ENCODE measurements around the gene RAB6B.
A peak's percentile ranks its signal among the peaks of the same experiment; 100 is the strongest.
"Not testable (repeated sequence)": the region's sequence is repeated elsewhere in the genome, so short reads cannot be mapped to it uniquely, and the experiment has no call there.

The RAB6B gene

DNA sequence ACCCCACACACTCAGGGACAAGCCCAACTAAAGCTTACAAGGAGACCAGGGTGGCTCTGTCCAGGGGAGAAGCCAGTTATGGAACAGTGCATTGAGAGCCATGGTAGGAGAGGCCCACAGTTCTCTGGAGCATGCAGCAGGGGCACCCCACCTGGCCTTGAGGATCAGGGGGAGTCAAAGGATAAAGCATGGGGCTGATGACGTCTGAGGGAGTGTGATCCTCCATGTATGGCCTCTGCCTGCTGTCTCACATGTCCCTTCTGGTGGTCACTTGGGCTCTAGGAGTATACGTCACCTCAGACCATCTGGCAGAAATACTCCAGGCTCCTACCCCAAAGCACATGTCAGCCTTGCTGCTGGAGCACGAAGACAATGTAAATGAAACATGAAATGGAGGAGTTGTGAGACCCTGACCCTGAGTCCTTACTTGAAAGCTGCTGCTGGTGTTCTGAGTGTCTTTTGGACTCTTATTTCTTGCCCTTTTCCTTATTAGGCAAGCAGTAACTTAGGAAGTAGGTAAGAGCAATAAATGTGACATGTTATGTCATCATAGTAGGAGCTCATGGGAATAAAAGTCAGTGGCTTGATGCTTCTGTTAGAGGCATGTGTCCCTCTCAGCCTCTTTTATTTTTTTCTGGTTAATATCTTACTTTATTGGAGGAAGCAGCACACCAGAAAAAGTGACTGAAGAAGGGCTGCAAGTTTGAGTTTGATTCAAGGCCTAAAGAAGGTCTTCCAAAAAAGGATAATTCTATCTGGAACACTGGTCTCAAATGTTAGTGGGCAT, 74.6 kb downstream of the RAB6B start:
- DNase-seq (ENCODE audit: low read depth in 2 of 2, low spot score in 1 of 2): no peak

DNA sequence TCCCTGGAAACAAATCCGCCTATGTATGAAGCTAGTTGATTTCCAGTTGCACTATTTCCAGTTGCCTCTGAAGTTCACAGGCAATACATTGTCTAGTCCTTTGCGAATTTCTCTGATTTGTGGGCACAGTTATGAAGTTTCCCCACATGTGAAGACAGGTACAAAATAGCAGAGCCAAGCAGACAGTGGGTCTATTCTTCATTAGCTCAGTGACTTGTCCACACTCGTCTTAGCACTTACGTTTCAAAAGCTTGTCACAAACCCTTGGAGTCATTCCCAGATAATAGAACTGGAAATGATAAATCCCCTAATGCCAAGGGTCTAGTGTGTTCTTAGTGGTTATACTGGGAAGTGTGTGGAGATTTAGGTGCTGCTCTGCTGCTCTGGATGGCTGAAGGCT, 75.6 kb downstream of the RAB6B start:
- DNase-seq (ENCODE audit: low read depth in 2 of 2, low spot score in 1 of 2): no peak

DNA sequence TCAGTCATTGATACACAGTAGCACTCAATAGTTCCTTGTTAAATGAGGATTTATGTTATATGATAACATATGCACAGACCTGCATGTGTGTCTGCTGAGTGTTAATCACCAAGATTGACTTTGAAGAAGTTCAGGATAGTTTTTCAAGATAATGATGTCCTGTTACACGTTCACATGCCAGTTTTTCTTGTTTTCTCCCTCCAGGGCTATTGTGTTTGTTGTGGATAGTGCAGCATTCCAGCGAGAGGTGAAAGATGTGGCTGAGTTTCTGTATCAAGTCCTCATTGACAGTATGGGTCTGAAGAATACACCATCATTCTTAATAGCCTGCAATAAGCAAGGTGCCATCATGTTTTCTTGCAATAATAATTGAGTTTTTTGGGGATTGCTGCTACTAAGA, 80.3 kb downstream of the RAB6B start:
- DNase-seq (ENCODE audit: low read depth in 2 of 2, low spot score in 1 of 2): no peak

DNA sequence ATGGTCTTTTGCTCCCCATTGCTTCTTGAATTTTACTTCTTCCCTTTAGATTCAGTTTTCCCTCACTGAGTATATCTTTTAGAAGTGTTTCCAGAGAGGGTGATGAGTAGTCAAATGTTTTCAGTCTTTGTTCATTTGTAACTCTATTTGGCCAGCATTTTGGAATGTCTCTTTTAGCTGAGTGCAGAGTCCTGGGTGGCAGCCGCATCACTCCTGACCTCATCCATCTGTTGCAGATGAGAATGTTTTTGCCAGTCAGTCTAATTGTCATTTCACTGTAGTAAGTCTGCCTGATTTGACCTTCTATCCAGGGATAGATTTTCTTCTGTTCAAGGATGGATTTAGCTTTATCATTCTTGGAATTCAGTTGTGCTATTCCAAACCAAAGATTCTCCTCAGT, 82.8 kb downstream of the RAB6B start:
- no peak for DNase-seq (ENCODE audit: low read depth in 2 of 2, low spot score in 1 of 2)

DNA sequence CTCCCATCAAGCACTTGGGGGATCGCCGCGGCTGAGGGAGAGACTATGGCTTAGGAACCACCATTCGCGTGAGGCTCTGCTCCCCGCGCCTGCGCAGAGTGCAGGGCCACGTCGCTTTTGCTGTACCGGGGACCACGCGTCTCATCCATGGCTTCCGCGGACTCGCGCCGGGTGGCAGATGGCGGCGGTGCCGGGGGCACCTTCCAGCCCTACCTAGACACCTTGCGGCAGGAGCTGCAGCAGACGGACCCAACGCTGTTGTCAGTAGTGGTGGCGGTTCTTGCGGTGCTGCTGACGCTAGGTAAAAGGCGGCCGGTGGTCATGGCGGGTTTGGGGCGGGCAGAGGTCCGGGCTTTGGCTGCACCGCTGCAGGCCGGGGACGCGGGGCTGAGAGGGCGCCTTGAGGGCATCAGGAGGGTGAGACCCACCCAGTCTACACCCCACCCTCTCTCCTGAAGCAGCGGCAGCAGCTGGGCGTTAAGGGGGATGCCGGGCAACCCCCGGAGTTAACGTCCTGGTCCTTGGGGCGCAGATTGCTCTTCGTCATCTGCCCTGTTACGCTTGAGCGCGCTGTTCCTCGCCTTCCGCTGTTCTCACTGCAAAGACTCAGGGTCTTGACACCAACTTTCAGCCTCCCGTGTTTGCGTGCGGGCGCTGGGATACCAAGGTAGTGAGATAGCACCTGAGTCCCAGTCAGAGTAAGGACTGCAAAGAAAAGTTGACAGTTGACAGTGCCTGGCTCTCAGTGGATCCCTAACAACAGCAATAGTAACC, 89.8 kb downstream of the RAB6B start, which contains the start of gene SRPRB:
SRPRB (plus strand) TSS at position 114 of the 774 bp plus-strand sequence; CDS start at position 148, 34 bp downstream.
- peak; percentile 92 to 94 for DNase-seq (ENCODE audit: low read depth in 2 of 2, low spot score in 1 of 2)

DNA sequence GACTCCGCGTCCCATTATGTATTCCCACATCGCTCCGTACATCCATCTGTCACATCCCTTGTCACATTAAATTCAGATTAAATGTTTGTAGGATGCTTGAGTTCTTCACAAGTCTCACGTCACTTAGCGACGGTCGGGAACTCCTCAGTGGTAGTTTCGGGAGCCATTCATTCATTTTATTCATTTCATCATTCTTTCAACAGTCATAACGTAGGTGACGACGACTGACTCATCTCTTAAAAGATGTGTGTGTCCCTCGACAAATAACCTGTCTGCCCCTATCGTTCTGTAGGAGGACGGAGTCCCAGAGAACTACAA, 90.3 kb downstream of the RAB6B start:
- DNase-seq (ENCODE audit: low read depth in 2 of 2, low spot score in 1 of 2): no peak

DNA sequence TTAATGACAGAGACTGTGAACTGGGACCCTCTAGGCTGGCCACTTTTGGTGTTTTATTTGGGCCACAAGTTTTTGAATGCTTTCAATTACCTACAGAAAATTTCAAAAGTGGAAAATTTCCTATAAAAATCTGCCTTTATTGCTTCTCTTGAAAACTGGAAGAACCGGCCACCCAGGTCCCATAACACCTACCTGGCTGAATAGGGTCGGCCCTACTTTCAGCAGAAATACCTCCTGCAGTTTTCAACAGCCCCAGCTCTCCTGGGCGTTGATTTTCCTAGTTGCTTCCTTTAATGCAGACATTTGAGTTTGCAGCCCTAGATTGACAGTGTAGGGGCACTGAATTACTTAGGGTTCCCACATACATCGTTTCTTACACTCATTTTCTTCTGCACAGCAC, 90.8 kb downstream of the RAB6B start:
- DNase-seq (ENCODE audit: low read depth in 2 of 2, low spot score in 1 of 2): no peak

DNA sequence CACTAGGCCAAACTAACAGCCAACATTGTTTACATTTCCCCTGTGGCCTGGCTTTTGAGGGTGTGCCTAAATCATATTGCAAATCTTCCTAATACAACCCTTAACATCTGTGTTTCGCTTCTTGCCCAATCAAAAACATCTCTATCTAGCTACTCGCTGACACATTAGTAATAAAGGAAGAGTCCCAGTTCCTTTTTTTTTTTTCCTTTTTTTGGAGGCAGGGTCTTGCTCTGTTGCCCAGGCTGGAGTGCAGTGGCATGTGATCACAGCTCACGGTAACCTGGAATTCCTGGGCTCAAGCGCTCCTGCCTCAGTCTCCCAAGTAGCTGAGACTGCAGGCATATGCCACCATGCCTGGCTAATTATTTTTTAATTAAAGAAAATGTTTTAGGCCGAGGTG, 92.2 kb downstream of the RAB6B start:
- no peak for DNase-seq (ENCODE audit: low read depth in 2 of 2, low spot score in 1 of 2)

DNA sequence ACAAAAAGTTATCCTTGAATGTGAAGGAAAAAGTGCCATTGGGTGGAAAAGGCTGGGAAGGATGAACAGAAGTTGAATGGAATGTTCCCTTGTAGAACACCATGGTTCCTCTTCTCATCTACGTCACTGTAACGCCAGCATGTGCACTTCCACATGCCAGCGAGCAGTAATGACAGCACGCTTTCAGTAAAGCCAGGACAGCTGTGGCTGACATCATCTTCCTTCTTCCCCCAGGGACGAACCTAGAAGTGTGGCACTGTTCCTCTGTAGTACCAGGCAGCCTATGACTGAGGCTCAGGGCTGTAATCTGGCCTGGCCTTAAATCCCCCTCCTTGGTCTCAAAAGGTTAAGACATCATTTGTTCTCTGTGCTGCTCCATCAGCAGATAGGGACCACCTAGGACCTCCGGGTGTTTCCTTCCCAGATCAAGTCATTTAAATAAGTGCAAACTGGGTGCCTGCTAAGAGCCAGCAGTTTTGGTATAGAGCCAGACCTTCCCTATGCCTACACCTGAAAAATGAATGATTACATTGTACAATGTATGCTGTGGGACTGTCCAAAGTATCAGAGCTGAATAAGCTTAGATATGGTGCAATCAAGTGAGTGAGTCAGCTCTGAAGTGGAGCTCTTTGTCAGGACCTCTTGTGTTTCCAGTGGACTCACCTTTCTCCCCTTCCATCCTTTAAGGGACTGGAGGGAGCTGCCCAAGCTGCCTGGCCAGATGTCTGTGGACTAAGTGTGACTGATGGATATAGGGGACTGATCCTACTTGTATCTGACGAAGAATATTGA, 95.7 kb downstream of the RAB6B start:
- no peak for DNase-seq (ENCODE audit: low read depth in 2 of 2, low spot score in 1 of 2)

DNA sequence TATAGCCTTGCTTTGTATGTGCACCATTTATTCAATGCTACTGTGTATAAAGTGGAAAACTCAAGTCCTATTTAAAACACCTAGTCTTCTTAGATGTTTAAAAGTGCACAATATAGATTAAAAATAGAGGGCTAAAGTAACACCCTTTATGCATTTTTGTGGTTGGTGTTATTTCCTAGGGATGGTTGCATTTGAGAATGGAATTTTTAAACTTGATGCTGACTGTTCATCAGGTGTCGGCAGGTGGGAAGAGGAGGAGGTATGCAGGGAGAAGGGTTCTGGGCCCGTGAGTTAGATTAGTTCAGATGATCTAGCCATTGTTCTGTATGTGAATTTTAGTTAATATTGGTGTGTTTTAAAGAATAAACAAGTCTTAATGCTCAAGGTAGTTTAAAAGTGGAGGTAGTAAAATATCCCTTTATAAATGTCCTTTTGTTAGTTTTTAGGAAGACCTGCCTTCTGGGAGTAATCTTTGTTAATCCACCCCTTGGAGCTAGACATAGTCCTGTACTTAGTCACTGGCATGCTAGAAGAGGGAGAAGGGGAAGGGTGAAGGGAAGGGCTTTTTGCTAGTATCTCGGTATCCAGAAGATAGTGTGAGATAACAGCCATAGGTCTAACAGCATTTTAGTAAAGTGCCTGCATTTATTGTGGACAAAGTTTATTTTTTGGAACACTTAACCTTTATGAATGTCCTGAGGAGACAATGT, 98.1 kb downstream of the RAB6B start:
- DNase-seq (ENCODE audit: low read depth in 2 of 2, low spot score in 1 of 2): no peak

DNA sequence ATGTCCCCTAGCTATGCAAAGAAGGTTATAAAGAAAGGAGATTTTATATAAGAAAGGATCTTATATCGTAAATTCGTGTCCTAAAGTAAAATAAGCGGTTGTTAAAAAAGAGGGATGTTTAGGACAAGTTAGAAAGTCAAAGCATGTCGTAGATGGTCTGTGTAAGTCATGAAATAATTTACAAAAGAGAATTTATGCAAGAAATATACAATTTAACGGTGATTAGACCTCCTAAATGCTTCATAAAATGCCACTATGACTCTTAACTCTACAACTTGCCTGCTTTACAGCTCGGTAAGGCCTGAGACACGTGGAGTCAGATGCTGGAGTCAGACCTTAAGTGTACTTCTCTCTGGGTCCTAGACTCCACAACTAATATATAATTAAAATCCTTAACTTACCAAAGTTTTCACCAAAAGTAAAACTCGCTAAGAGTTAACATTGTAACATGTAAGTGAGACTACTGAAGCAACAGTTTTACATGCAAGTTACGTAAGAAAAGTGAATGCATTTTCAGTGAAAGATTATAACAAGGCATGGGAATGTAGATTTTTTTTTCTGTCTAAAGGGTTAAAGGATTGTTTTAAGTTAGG, 103.4 kb downstream of the RAB6B start:
- DNase-seq (ENCODE audit: low read depth in 2 of 2, low spot score in 1 of 2): no peak

DNA sequence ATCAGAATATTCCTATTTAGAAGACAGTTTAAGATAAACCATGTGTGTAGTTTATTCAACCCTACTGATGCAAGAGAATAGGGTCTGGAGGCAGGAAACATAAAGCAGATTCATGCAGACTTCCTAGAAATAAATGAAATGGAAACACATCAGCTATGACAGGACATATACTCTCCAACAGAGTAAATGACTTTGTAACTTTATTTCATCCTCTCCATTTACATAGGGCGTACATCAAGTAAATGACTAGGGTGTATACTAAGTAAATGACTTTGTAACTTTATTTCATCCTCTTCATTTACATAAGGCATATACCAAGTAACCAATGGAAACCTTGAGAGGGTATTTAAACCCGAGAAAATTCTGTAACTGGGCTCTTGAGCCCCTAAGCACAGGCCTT, 107.7 kb downstream of the RAB6B start:
- no peak for DNase-seq (ENCODE audit: low read depth in 2 of 2, low spot score in 1 of 2)

DNA sequence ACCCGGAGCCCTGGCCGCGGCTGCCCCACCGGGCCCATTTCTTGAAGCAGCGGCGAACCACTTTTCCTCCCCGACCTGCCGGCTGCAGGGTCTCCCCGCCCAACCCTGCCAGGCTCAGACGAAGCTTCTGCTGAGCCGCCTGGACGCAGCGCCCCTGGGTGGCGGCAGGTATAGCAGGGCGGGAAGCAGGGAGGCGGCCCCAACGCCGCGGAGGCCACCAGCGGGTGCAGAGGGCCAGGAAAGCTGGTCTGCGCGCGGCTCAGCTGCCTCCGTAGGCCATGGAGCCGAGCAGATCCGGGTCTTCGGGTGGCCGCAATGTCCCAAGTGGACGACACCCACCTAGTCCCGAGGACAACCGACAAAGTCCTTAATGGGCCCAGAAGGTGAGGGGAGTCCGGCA, 111.9 kb downstream of the RAB6B start:
- no peak for DNase-seq (ENCODE audit: low read depth in 2 of 2, low spot score in 1 of 2)

DNA sequence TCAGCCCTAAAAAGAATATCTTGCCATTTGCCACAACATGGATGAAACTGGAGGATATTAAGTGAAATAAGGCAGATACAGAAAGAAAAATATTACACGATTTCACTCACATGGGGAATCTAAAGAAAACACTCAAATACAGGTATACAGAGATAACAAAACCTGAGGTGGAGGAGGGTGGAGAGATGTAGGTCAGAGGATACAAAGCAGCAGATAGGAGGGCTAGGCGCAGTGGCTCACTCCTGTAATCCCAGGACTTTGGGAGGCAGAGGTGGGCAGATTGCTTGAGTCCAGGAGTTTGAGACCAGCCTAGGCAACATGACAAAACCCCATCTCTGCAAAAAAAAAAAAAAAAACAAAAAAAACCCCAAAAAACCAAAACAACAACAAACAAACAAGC, 113.2 kb downstream of the RAB6B start:
- no peak for DNase-seq (ENCODE audit: low read depth in 2 of 2, low spot score in 1 of 2)

DNA sequence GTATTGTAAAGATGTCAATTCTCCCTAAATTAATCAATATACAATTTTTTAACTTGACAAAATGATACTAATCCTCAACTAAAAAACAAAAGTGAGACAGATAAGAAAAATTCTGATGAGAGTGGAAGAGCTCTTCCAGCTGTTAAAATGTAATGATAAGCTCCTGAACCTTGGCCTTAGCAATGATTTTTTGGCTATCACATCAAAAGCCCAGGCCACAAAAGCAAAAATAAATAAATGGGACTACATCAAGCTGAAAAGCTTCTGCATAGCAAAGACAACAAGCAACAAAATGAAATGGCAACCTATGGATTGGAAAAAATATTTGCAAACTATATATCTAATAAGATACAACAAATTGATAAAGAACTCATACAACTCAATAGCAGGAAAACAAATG, 114.1 kb downstream of the RAB6B start:
- DNase-seq (ENCODE audit: low read depth in 2 of 2, low spot score in 1 of 2): no peak

DNA sequence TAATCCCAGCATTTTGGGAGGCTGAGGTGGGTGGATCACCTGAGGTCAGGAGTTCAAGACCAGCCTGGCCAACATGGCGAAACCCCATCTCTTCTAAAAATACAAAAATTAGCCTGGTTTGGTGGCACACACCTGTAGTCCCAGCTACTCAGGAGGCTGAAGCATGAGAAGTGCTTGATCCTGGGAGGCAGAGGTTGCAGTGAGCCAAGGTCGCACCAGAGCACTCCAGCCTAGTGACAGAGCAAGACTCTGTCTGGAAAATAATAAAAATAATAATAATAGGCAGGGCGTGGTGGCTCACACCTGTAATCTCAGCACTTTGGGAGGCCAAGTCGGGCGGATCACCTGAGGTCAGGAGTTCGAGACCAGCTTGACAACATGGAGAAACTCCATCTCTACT, 114.9 kb downstream of the RAB6B start:
- not testable (repeated sequence) for DNase-seq (ENCODE audit: low read depth in 2 of 2, low spot score in 1 of 2)

DNA sequence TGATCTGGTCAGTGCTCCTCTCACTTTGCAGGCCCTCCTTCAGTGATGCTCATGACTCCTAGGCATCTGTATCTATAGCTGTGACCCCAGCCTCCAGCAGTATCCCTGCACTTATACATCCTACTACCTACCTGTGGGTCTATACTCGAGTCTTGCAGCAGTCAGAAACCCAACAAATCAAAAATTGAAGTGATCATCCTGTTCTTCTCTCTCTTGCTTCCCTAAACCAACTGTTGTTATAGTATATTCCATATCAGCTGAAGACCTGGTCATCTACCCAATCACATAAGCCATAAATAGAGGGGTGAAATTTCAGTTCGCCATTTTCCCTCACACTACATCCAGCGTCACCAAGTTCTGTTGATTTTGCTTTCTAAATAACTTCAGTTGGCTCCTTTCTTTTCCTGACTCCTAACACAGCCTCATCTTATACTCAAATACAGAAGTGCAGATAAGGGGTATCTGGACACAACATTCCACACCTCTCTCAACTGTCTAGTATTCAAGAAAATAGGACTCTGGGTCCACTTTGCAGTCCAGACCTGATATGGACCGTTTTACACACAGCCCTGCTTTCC, 116.0 kb downstream of the RAB6B start:
- no peak for DNase-seq (ENCODE audit: low read depth in 2 of 2, low spot score in 1 of 2)

DNA sequence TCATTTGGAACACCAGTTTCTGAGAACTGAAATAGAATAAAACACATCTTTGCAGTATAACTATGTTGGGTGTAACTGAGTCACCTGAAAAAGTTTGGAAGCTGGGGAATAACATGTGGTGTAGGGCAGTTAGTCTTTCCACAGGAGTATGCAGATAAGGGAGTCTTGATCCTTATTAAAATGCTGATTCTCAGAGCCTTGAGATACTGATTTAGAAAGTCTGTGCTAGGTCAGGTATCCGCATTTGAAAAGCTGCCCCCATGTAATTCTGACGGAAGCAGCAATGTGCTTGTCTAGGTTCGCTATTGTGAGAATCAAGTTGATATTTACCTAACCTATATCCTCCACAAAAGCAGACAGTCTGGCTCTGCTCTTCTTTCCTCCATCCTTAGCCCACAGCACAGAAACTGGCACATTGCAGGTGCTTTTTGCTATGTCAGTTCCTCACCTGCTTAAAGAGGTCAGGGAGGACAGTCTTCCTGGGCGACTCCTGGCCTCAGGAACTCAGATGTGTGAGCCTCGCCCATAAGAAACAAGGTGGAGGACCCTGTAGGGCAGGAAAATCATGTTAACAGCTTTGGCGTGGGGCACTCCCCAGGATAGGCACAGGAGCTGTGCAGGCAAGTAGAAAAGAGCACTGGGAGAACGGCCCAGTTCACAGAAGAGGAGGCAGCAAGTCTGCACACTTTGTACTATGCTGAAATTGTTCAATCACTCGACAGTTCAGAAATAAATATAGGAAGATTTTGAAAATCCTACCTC, 117.7 kb downstream of the RAB6B start:
- DNase-seq (ENCODE audit: low read depth in 2 of 2, low spot score in 1 of 2): no peak

DNA sequence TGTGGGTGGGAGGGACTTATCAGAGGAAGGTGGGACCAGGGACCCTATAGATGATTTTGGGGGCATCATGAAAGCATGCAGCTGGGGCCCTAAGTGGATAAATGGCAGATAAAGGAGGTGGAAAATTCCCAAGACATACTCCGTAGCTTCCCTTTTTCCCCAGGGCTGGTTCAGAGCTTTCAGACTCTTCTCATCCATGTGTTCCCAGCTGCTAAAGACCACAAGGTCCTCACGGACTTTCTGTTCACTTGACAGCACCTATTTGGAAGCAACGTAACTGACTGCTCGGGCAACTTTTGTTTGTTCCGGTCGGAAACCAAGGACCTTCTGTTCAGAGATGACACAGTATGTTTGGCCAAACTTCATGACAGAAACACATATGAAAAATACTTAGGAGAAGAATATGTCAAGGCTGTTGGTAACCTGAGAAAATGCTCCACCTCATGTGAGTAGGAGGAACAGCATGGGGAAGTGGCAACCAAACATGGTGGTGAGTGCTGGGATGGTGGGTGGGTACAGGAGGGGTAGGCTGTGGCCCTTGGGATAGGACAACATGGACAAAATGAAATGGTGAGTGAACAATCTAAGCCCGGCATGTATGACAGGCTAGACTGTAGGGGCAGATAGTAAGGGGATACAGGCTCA, 118.8 kb downstream of the RAB6B start:
- DNase-seq (ENCODE audit: low read depth in 2 of 2, low spot score in 1 of 2): no peak
